NCI-H82 treated with DMSO at 0.1 percent for 48 hours (cell line): ENCODE results near the gene GPD2.
"Not testable (repeated sequence)": the region's sequence is repeated elsewhere in the genome, so short reads cannot be mapped to it uniquely, and the experiment has no call there.

Experiments used
- DNase-seq: peaks from one replicate; lab custom pipeline; 2025; ENCODE audit not compliant: unreplicated experiment; lab: John Stamatoyannopoulos, UW

GPD2 gene

DNA sequence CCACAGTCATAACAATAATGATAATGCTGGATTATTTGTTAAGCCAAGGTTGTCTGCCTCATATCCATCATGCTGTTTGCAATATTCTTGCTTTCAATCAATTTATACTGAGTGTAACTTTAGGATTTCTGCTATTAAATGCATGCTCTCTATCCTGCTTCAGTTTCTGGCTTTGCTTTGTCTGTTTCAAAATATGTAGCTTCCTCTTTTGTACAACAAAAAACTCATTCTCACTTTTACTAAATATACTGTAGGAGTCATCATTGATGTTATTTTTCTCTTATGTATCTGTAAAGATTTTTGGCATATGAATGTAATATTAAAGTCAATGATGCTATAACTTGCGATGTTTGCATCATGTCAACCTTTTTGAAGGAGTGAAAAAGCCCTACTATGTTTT lies 149.3 kb downstream of the GPD2 start:
- DNase-seq: no peak

DNA sequence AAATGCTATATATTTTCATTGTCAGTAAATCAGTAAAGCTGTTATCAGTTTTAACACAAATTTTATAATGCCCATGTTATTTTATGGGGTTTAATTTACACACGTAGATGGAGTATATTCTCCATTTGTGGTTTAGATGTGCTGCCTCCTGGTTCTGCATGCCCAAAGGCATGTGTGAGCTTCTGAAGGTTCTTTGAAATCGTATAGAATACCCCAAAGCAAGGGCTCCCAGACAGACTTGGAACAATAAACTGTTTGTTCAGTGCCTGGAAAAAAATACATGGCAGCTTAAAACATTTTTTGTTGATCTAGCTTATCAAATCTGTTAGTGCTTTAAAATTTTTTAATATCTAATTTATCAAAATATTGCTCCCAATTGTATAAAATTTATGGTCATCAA lies 150.4 kb downstream of the GPD2 start:
- no peak for DNase-seq

DNA sequence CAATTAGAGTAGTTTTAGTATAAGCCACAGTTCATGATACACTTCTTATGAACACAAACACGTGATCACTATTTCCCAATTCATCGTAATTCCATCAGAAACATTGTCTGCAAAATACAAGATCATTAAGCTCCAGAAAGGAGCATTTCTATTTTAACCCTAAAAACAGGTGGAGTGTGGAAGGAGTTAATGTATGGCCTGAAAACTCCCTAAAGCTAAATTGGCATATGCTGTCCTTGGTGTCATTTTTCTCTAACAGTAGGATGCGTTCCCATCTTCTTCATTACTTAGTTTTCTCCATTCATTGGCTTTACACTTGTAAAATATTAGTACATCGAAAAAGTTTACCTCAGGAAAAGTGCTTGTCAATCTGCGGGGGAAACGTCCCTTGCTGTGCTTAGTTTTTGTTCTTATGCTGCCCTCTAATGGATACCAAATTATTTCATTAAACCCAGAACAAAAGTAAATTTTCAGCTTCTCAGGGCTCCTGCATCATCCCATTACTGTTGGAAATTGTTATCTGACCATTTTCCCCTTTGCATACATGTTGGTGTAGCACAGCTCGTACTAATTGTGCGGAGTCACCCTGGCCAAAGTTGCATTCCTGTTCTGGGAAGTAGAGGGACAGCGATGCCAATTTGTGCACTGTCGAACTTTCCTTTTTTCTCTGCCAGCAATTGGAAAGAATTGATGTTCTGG lies 153.4 kb downstream of the GPD2 start:
- peak; percentile 72 for DNase-seq

DNA sequence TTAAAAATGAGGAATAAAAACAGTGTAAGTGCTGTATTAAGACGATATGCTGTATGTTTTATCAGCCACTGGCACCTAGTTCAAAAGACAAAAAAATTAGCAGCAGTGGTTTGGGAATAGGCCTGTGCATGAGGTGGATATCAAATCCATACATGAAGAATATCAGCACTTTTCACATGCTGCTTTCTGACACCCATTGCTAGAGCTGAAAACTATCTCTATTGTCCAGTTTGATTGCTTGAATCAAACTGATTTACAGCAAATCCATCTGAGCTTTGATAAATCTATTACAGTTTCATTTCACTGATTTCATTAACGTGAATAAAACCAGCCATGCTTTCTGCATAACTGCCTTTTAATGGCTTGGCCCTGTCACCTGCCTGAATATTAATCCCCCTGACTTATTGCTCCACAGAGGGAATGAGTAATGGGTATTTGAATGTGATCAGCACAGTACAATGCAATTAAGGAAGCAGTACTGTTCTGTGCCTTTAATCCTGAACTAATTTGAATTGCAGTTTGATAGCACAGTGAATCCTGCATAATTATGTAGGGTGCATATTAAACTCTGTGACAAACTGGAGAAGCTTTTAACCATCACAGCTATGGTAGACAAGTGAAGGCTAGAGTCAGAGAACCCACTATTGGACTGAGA lies 154.0 kb downstream of the GPD2 start:
- DNase-seq: peak; percentile 73

DNA sequence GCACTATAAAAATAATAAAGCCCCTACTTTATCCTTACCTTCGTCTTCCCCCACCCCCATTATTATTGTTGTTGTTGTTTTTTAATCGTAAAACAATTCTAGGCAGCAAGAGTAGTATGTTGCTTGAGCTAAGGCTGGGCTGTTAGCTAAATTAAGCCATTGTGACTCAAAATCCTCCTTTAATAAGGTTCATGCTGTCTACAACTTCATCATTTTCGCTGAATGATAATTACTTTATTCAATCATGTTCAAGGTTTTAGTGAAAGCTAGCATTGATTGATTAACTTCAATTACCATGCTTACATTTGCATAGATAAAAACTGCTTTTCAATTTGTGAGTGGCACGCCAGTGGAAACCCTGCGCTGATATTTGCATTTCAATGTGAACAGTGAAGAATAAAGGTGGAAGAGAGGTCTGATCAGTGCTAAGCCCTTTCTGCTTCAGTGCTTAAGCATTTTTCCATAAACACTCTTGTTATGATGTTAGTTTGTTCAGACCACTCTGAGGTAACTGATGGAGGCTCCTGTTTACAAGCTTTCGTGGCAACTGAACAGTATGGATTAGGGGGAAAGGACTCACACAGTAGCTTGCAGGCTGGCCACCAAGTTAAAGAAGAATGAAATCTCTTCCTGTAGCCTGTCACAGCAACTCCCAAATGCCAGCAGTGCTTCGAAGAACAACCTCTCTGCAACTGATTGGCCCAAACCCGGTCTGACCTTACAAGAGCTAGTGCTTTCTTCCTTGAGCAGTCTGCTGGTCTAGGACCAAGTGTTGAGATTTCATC lies 156.8 kb downstream of the GPD2 start:
- DNase-seq: no peak

DNA sequence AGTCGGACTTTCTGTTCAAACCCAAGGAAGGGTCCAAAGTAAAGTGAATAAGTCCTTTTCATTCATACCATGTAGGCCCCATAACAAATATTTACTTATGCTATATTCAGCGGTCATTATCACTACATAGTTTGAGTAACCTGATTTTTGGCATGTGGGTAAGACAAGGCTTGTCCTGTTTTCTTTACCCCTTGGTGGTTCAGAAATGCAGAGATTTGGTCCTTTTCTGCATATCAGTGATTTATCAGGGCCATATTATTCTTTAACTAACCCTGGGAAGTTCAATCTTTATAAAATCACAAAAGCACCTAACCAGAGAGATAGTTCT lies 157.4 kb downstream of the GPD2 start:
- DNase-seq: no peak

DNA sequence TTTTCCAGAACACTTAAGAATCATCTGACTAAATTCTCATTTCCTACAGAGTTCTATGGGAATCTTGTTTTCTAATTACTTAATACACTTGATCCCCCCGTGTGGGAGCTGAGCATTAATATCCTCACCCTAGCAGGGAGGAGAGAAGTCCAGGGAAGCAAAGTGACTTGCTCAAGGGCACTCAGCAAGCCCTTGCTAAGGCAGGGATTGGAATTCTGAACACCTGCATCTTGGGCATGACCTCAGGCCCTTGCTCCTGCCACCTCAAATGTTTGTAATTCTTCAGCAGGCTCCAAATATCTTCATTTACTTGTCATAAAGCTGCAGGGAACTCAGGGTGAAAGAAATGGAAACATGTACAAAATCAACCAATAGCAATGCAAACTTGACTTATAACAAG lies 162.4 kb downstream of the GPD2 start:
- no peak for DNase-seq

DNA sequence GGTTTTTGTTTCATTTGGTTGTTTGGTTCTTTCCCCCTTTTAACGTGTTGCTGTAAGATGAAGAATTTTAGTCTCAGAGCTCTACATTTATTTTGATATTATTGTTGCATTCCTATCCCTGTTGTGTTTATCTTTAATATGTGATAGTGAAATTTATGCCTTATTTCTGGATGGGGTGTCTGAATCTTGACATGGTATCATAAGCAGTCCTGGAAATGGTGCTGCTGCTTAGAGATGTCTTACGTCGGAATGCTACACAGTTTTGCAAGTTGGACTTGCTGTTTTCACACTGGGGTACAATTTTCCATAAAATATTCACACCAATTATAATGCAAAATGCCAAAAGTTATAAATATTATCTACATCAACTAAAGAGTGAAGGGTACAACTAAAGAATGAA lies 164.0 kb downstream of the GPD2 start:
- DNase-seq: no peak

DNA sequence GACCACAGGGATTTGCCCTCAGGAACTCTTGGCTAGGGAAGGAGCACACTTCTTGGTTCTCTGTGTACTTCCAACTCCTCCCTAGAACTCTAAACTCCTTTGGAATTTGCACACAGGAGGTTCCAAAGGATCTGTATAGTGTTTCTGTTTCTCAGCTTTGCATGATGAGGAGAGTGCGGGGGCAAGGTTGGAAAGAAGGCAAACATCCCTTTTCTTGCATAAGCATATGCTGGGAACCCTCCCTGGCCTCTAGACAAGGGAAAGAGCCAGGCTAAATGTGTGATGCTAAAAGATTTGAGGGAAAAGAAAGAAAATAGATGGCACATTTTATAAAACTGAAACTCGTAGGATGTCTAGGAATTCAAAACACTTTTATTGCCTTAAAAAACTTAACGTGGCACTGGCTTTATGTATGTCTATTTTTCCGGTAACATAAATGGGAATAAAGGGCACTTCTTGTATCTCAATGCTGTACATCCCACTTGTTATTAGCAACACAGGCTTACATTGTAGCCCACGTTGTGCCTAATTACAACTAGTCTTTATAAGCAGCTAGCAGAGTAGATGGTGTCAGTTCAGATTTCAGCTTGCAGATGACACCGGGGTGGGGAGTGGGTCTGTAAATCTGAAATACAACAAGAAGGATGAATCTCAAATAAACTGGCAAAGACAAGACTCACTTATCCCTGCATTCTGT lies 165.8 kb downstream of the GPD2 start:
- DNase-seq: no peak

DNA sequence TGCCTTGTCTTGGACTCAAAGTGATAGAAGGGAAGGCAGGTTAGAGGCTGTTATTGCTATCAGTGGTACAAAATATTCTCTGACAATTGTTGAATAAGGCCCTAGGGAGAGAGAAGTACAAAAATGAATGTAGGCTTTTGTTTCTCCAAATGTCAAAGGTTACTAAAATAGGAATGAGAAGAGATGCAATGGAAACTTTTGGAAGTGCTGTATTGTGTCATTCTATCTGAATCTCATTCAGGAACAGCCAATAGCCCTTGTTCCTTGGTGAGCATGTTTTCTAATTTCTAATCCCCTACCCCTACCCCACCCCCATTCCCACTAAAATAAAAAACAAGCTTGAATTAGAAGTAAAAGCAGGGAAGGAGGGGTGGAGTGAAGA lies 166.4 kb downstream of the GPD2 start:
- DNase-seq: no peak

DNA sequence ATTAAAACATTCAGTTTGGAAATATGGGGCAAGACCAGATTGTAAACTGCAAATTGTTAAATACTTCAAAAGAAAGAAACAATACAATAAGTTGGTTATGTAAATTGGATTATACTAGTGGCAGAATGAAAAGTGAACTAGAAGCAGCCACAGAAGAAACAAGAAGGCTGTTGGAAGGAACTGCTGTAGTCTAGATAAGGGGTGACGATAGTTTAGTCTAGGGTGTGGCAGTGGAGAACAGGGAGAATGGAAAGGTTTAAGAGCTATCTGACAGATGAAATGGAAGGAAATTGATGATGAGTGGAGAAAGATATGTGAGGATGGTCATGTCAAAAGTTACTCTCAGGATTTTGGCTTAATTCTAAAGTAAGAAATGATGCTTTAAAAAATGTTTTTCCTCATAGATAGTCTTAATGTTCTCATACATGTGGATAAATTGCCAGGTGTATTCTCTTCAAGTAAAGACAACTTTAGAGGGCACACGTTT lies 179.7 kb downstream of the GPD2 start:
- no peak for DNase-seq

DNA sequence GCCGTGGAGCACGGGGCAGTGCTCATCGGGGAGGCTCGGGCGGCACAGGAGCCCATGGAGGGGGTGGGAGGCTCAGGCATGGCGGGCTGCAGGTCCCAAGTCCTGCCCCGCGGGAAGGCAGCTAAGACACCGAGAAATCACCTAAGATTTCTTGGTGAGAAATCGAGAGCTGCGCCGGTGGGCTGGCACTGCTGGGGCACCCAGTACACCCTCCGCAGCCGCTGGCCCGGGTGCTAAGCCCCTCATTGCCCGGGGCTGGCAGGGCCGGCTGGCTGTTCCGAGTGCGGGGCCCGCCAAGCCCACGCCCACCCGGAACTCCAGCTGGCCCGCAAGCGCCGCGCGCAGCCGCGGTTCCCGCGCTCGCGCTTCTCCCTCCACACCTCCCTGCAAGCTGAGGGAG lies 181.9 kb downstream of the GPD2 start:
- not testable (repeated sequence) for DNase-seq

DNA sequence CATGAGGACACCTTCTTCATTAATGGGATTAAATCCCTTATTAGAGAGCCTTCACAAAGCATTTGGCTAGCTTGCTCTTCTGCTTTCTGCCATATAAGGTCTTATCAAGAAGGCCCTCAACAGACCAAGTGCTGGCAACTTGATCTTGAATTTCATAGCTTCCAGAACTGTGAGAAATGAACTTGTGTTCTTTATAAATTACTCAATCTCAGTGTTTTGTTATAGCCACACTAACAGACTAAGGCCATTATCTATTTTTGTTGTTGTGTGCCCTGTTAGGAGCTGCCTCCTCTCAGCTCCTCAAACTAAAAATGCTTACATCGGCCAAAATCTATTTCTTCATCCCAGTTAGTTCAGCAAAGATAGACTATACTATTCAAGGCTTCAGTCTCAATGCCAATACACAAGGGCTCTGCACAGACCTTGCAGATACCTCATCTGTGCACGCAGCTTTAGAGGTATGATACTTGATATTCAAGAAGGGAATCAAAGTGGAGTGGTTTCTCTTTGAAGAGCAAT lies 182.9 kb downstream of the GPD2 start:
- peak; percentile 19 for DNase-seq

DNA sequence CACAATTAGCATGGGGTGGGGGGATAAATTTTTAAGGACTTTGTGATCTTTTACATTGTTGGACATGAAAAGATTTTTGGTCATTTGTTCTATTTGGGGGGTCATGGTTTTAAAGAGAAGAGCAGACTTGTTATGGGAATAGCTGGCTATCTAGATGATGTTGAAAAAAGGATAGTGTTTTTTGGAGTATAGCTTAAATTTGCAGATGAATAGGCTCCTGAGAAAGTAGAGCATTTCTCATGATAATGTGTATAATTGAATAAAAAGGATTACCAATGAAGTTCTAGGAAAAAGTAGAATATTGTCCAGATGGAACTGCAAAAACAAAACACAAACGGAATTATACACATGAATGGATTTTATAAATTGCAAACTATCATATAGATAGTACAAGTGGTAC lies 186.3 kb downstream of the GPD2 start:
- DNase-seq: no peak

DNA sequence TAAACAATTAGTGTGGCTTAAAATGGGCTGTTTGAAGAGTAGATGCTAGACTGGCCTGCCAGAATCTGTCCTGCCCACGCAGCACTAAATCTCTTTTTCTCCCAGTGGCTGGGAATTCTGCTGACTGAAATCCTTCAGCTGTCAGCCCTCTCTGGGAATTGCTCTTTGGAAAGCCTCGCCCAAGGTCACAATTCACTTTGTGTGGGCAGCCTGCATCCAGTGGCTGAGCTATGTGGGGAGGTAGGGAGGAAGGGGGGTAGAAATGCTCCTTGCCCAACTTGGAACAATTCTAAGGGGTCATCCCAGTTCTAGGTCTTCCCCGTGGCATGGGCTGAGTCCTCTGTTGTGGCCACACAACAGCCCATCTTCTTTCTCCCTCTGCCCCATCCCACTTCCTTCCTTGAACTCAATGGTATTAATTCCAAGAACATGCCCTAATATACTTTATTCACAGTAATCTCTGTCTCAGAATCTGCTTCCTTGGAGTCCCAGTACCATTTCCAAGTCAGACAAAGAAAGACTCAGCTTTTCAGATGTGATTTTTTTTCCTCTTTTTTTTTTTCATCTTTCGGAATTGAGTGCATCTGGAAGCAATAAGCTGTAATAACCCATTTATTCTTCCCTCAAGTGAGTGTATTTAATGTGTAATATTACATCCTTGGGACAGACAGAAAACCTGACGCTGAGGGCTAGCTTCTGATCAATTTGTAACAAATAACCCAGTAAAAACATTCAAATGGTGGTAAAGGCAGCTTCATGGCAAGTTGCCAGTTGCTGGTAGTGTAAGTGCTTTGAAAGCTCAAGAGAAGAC lies 189.4 kb downstream of the GPD2 start:
- DNase-seq: no peak

DNA sequence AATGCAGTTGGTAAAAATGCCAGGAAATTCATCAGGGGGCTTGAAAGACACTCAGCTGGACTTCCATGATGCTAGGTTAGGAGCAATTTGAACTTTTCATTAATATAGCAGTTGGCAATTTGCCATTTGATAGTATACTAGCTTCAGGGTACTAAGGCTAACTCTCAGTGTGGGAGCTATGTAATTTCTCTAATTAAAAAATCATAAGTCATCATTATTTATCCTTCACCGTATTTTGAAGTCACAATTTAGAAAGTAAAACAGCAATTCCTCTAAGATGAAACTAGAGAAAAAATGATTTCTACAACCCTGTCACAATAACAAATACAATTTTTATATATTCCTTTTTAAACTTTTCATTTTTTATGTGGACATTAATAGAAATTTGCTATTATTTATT lies 190.8 kb downstream of the GPD2 start:
- no peak for DNase-seq

DNA sequence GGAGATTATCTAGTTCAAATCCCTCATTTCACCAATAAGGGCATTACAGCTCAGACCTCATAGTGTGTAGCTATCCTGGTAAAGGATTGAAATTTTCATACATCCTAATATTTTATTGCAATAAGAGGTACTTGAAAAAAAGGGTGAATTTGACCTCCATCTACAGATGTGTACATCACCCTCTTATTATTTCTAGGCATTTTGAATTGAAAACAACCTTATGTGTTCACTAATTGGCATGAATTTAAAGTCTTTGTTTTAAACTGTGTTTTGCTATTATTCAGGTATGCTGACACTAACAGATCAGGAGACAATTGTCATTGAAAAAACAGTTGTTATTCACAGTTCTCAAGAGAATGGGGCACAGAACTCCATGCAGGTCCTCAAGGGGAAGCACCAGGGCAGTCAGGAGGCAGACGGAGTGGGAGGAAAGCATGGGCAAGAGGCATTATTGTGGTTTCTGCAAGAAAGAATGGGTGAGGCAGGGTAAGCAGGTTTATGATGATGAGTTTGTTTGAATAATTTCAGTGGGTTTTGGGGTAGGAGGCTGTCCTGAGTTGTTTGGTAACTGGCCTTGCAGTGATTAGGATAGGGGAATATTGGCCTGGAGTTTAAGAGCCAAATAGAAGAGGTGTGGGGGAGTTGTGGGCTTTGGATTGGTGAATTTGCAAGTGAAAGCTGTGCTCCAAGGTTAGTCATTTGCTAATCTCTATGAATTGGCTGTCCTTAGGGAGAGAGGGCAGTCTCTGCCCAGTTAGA lies 194.6 kb downstream of the GPD2 start:
- no peak for DNase-seq

DNA sequence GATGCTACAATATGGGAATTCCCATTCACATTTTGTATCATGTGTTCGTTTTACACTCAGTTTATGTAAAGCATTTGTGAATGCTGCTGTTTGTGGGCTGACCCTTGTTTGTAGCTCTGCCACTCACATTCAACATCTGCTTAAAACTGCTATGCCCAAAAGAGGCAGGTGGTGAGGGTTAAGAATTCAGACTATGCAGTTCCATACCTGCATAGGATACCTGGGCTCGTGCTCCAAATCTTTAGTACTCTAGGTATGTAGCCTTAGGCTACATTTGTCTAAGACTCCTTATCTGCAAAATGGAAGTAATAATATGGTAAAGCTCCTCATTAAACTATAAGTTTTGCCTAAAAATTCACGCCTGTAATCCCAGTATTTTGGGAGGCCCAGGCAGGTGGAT lies 199.5 kb downstream of the GPD2 start:
- DNase-seq: no peak
